ENCODE data around the gene TUFT1. TPM values are rescaled to one million over a fixed set of nuclear protein-coding genes. Genes with fewer than 3 reads are reported as not detected.
A peak's percentile ranks its signal among the peaks of the same experiment; 100 is the strongest.

TUFT1 gene
- total RNA-seq, 1 donor from 2014 or later, result 17.3 TPM

DNA sequence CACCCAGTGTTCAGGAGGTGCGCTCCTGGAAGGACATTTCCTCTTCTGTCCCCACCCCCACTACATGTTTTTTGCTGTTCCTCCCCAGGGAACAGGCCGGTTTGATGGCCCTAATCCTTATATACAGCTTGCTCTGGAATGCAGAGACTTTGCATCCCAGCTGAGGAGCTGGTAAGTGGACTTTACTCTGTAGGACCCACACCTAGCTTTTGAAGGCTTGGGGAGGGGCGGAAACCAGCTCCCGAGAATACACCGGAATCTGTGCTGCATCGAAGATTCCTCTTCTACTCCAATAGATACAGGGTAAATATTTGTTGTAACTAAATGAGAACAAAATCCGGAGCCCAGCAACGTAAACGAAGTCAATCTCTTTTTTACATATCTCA, 30.1 kb upstream of the TUFT1 start:
- Mint-ChIP-seq H3K9me3 (no peaks in the 10 kb centered on the region), H3K27ac (no peak overlapping the region), H3K4me1 (peaks cover 36% of the 10 kb centered on the region), H3K27me3 (ENCODE audit: low read depth) (peaks cover 20% of the 10 kb centered on the region), H3K4me3 (peak overlapping the region; percentile 47), H3K36me3 (no peaks in the 10 kb centered on the region)
- TF ChIP-seq, protein P1, sequence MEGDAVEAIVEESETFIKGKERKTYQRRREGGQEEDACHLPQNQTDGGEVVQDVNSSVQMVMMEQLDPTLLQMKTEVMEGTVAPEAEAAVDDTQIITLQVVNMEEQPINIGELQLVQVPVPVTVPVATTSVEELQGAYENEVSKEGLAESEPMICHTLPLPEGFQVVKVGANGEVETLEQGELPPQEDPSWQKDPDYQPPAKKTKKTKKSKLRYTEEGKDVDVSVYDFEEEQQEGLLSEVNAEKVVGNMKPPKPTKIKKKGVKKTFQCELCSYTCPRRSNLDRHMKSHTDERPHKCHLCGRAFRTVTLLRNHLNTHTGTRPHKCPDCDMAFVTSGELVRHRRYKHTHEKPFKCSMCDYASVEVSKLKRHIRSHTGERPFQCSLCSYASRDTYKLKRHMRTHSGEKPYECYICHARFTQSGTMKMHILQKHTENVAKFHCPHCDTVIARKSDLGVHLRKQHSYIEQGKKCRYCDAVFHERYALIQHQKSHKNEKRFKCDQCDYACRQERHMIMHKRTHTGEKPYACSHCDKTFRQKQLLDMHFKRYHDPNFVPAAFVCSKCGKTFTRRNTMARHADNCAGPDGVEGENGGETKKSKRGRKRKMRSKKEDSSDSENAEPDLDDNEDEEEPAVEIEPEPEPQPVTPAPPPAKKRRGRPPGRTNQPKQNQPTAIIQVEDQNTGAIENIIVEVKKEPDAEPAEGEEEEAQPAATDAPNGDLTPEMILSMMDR (IDR thresholded peaks at IDR 0.05; ENCODE audit: unreplicated experiment), result no peak
- no peak for DNase-seq (ENCODE audit: low spot score in 2 of 2, unreplicated experiment in 2 of 2)

DNA sequence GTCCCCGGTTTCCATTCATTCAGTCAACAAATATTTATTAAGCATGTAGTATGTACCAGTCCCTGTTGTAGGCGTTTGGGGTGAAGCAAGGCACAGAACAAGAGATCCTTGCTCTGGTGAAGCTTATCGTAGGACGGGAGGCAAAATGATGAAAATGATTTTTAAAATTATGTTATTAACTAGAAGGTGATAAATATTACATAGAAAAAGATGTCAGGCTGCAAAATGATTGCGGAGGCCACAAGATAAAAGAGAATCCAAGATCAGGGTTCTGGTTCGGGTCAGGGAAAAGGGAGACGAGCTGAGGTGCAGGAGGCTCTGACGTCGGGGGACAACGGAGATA, 29.5 kb upstream of the TUFT1 start:
- DNase-seq (ENCODE audit: low spot score in 2 of 2, unreplicated experiment in 2 of 2), result no peak
- peak overlapping the region; percentile 86 for H3K27ac Mint-ChIP-seq
- H3K36me3 Mint-ChIP-seq, result no peaks in the 10 kb centered on the region
- TF ChIP-seq, protein P1 (IDR thresholded peaks at IDR 0.05; ENCODE audit: unreplicated experiment), result no peak
- H3K4me3 Mint-ChIP-seq, result peak overlapping the region; percentile 73
- peaks cover 20% of the 10 kb centered on the region for H3K27me3 Mint-ChIP-seq (ENCODE audit: low read depth)
- H3K9me3 Mint-ChIP-seq, result no peaks in the 10 kb centered on the region
- H3K4me1 Mint-ChIP-seq, result peaks cover 36% of the 10 kb centered on the region

DNA sequence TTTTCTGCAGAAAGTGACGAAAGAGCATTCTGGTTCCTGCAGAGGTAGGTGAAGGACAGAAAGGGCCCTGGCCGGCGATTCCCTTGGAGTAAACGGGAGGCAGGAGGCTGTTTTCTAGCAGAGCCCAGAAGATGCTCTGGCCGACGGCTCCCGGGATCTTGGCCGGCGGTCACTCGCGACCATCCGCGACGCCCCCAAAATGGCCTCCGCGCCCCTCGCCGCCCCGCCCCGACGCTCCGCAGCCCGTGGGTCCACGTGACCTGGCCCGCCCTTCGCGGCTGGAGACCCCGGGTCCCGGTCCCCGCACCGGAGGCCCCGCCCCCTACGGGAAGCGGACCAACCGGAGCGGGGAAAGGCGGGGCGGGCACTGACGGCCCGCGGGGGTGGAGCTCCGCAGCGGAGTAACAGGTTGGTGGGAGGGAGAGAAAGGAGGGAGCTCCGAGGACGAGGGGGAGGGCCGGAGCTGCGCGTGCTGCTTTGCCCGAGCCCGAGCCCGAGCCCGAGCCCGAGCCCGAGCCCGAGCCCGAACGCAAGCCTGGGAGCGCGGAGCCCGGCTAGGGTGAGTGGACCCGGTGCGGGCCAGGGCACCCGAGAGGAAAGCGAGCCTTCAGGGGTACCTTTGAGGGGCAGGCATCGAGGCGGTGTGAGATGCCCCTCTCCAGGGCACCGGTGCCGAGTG, 29.0 kb upstream of the TUFT1 start, which contains the start of gene CGN:
Gene CGN (plus strand): TSS at position 431 of the 679 bp plus-strand sequence. CDS start 7,133 bp downstream, outside the sequence.
- peaks cover 20% of the 10 kb centered on the region for H3K27me3 Mint-ChIP-seq (ENCODE audit: low read depth)
- H3K36me3 Mint-ChIP-seq, result no peaks in the 10 kb centered on the region
- TF ChIP-seq, protein P1 (IDR thresholded peaks at IDR 0.05; ENCODE audit: unreplicated experiment), result no peak
- H3K4me1 Mint-ChIP-seq, result peaks cover 40% of the 10 kb centered on the region
- H3K4me3 Mint-ChIP-seq, result peak within 1 kb of the TSS; percentile 75
- H3K27ac Mint-ChIP-seq, result peak within 1 kb of the TSS; percentile 98
- peak; percentile 88 to 90 for DNase-seq (ENCODE audit: low spot score in 2 of 2, unreplicated experiment in 2 of 2)
- no peaks in the 10 kb centered on the region for H3K9me3 Mint-ChIP-seq

DNA sequence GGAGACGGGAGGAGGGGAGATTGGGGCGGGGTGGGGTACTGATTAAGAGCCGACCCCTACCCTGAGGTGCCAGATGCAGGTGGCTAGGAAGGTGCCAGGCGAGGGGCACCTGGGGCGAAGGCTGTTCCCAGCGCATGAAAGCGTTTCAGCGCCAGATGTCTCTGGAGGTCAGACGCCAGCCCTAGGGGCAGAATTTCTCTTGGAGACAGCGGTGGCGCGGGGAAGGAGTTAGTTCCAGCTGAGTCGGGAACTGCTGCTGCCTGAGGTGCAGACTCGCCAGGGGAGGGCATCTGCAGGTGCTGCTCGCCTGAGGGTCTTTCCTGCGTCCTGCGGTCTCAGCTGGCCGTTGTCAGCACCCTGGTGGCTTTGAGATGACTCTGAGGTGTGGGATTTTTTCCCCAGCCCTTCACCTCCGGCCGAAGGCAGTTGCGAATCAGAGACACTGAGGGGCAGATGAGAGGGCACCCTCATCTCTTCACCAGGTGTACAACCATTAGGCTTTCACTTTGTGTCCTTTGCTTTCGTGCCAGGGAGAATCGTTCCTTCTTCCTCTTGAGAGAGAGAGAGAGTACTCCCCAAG, 28.4 kb upstream of the TUFT1 start:
- Mint-ChIP-seq H3K27me3 (ENCODE audit: low read depth) (peaks cover 20% of the 10 kb centered on the region), H3K4me1 (peaks cover 43% of the 10 kb centered on the region), H3K4me3 (peak overlapping the region; percentile 75), H3K27ac (peak overlapping the region; percentile 76), H3K9me3 (no peaks in the 10 kb centered on the region), H3K36me3 (no peaks in the 10 kb centered on the region)
- TF ChIP-seq, protein P1 (IDR thresholded peaks at IDR 0.05; ENCODE audit: unreplicated experiment), result no peak
- peak in 1 of 2 experiments; percentile 61 for DNase-seq (ENCODE audit: low spot score in 2 of 2, unreplicated experiment in 2 of 2)

DNA sequence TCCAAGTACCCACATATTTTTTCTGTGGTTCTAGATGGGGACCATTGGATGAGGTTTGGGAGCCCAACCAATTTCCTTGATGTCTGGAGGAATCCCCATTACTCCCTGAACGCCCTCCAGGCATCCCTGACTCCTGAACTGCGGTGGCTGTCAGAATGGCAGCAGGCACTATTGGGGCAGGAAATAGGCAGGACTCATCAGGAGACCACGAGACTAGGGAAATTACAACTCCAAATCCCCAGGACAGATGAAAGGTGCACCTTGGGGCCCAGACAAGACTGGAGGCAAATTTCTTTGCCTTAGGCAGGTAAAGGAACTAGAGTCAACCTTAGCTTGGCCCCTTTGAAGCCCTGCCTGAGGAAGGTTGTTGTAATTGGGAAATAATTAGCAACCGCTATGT, 27.8 kb upstream of the TUFT1 start:
- TF ChIP-seq, protein P1 (IDR thresholded peaks at IDR 0.05; ENCODE audit: unreplicated experiment), result no peak
- Mint-ChIP-seq H3K27ac (peak overlapping the region; percentile 98), H3K36me3 (no peaks in the 10 kb centered on the region), H3K4me1 (peaks cover 45% of the 10 kb centered on the region), H3K9me3 (no peaks in the 10 kb centered on the region), H3K27me3 (ENCODE audit: low read depth) (peaks cover 17% of the 10 kb centered on the region), H3K4me3 (peak overlapping the region; percentile 75)
- DNase-seq (ENCODE audit: low spot score in 2 of 2, unreplicated experiment in 2 of 2), result no peak
